HG03045 (cell line): ENCODE data around the gene CUX1.

ENCODE experiments used
- ATAC-seq: cut with Tn5 transposase; IDR thresholded peaks from one replicate; pipeline ENCODE4 v1.9.1; 2021; ENCODE audit warnings: mild to moderate bottlenecking, moderate library complexity; ENCODE audit not compliant: unreplicated experiment

Gene CUX1

GRCh38 chr7:102089175-102090098, 272.0 kb downstream of the CUX1 start:
- ATAC-seq: no peak

DNA sequence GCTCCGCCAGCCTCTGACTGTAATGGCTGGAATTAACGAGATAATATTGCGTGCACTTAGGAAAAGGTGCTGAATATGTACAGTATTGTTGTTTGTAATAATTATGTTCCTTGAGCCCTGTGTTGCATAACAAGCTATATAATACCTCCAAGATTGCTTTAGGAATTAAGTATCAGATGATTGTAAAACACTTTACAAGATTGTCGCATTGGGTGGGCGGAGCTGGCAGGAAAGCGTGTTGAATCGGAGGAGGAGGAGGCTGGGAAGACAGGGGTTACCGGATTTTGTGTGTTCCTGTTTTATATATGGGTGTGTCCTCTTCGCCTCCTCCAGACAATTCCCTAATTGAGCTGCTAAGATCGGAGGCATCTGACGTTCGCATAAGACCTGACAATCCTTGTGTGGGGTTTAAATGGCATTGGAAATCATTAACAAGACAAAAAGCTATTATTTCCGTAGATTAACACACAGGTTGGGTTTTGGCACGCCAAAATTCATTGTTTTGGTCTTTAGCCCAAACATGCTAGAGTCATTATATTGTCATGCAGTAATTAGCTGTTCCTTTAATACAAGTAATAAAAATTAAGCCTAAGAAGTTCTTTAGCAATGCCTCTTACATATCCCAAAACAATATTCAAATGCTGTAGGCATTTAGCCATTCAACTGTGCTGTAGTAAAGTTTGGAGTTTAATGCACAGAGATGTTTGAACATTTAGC, 276.3 kb downstream of the CUX1 start:
- ATAC-seq: no peak

GRCh38 chr7:102094316-102094650, 276.9 kb downstream of the CUX1 start:
- no peak for ATAC-seq

DNA sequence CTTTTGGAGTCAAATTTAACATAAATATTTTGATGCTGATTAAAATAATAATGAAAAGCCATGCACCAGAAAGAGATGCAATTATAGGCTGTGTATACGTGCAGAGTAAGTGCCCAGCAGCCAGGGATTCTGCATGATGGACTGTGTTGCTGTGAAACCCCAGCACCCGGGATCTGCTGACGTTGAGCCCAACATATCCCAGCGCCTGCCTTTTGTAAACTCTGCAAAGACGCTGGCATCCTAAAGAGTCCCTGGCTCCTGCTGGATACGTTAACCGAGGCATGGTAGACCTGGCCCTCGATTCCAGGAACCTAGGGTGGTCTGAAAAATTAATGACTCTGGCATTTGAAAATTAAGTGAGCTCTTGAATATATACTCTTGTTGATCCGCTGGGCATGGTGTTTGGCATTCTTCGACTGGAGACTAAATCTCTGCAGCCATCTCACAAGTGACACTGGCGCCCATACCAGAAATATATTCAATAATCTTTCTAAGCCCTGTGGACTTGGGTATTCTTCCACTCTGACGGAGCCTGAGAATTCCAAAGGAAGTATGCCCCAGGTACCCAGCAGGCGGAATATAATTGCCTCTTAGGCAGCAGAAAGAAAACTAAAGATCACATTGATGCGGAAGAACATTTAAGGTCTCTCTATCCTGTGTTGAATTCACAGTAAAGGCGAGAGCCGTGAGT, 278.0 kb downstream of the CUX1 start:
- ATAC-seq: no peak

- ATAC-seq: no peak
Observed at GRCh38 chr7:102096012-102096332, 278.5 kb downstream of the CUX1 start.

- no peak for ATAC-seq
Observed at GRCh38 chr7:102096706-102097427, 279.4 kb downstream of the CUX1 start.

- ATAC-seq: no peak
Observed at GRCh38 chr7:102097601-102098161, 280.3 kb downstream of the CUX1 start.

DNA sequence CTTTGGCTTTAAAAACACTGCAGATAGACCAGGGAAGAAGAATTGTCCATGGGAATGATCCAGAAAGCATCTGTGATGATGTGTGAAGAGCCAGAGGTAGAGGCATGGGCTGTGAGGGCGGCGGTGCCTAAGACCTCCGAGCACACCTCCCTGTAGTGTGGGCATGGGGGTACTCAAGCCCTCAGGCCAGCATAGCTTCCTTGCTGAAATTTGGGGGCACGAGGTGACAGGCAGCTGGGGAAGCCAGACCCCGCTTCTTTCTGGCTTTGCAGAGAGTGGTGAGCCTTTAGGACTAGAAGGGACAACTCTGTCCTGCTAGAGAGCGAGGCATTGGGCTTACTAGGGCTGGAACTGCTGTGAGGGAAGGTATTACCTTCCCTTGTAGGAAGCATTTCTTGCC, 281.6 kb downstream of the CUX1 start:
- ATAC-seq: no peak

- no peak for ATAC-seq
Observed at GRCh38 chr7:102099474-102099873, 282.0 kb downstream of the CUX1 start.

GRCh38 chr7:102101111-102101551, 283.7 kb downstream of the CUX1 start:
- no peak for ATAC-seq

- ATAC-seq: no peak
Observed at GRCh38 chr7:102101926-102102325, 284.5 kb downstream of the CUX1 start.

DNA sequence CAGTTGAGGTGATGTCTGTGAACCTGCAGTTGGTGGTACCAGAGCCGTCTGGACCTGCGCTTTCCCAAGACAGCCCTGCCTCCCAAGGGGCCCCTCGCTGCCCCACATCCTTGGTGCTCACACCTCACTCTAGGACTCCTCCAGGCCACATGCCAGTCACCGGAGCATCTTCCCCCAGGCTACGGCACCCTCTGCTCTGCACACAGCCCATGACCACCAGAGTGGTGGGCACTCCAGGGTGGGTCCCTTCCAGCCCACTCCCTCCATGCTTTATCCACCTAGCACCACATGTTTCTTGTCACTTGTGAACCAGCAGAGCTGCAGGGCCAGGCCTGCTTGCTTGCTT, 285.6 kb downstream of the CUX1 start:
- no peak for ATAC-seq

- ATAC-seq: no peak
Observed at GRCh38 chr7:102104245-102104644, 286.8 kb downstream of the CUX1 start.

DNA sequence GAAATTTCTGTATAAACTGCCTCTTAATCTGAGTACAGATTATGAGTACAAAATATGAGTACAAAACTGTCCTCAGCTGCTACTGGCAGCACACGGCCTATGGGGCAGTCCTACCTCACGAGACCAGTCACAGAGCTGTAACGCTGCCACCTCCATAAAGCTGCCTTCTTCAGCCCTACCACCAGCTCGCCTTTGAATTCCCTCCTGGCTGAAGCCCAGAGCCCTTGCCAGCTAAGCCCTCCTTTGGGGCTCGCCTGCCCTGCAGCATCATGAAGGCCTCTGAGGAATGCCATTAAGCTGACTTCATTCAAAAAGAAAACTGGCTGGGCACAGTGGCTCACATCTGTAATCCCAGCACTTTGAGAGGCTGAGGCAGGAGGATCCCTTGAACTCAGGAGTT, 289.2 kb downstream of the CUX1 start:
- no peak for ATAC-seq

- no peak for ATAC-seq
Observed at GRCh38 chr7:102107474-102108104, 290.2 kb downstream of the CUX1 start.

DNA sequence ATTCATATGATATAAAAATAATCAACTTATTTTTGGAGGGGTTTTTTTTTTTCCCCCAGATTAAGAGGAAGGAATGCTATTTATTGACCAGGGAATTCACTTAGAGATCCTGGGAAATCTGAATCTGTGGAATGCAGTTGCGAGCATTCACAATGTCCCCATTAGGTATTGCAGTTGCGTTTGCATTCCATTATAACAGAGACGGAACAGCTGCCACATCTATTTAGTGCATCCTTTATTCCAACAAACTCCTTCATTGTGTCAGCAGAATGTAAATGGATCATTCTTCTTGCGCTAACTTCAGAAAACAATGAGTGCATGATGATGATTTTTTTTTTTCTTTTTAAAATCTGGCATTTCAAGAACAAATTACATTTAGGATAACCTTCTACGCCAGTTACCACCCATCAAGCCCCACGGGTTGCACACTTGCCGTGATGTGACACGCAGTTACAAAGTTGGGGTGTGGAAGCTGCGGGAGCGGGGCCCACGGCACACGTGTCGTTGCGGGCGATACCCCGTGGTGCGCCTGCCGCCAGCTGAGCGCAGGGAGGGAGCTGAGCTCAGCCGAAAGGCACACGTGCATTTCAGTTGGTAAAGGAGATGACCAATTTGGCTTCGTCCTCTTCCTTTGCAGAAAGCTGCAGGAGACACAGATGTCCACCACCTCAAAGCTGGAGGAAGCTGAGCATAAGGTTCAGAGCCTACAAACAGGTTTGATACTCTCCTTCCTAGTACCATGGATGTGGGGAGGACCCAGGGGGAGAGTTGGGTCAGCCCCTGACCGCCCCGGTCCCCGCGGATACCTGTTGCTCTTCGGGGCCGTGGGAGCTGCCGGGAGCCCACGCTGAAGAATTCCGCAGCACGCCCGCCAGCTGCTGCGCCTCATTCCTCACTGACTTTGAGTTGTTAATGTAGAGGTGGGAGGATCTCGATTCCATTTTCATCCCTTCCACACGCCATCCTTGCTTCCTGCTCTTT, 293.9 kb downstream of the CUX1 start:
- no peak for ATAC-seq

GRCh38 chr7:102115181-102115580, 297.8 kb downstream of the CUX1 start:
- ATAC-seq: no peak

DNA sequence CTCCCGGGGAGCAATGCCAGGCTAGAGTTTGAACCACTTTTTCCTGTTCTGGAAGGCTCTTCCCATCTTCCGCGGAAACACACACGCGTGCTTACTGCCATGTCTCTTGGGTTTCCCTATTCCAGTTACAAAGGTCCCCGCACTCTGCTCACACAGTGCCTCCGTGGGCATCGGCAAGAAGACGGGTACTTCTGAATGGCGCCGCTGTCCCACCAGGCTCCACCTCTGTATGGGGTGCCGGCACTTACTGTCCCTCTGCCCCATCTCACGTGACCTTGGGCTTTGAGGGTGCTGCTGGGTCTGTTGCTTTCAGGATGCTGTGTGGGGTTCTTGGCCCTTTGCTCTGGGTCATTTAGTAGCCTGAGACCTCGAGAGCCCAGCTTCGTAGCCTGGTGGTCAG, 298.5 kb downstream of the CUX1 start:
- ATAC-seq: no peak

DNA sequence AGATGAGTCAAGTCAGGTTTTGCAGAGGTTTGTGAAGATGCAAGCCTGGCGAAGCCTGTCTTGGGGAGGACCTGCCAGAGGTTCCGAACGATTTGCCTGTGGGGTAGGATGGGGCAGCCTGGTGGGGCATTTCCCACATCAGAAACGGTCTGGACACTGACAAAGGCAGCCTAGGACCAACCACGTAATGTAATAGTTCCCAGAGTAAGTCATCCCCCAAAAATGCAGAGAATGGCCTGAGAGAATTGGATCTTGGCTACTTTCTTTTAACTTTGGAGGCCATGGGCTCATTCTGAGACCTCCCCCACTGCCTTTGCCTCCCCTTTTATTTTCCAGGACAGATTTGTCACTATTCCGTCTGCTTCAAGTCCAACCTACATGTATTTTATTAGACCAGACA, 300.3 kb downstream of the CUX1 start:
- no peak for ATAC-seq
